Caki2 (cell line): ENCODE results near the gene GRID1. TPM values are rescaled to one million over a fixed set of nuclear protein-coding genes. Genes with fewer than 3 reads are reported as not detected.
A peak's percentile ranks its signal among the peaks of the same experiment; 100 is the strongest.
"Not testable (repeated sequence)": the region's sequence is repeated elsewhere in the genome, so short reads cannot be mapped to it uniquely, and the experiment has no call there.

Experiments
- DNase-seq: peaks from one replicate; pipeline ENCODE4 v3.0.0-alpha.2; 2015; ENCODE audit warnings: low read depth
- in situ Hi-C: cut with HindIII; loops from 2 replicates; pipeline ENCODE4 v1.10.0; 2016; ENCODE audit warnings: low sequenced_read_pairs, low pct_unique_long_range_greater_than_20kb, mixed read lengths
- total RNA-seq: library from RNA; depleted of rRNA; stranded (reverse); fragments of >200 nt; shearing (Covaris generic); gene quantifications from 2 replicates; pipeline ENCODE4 v1.2.3, GENCODE V29; 2014; ENCODE audit warnings: low replicate concordance

The GRID1 gene
- total RNA-seq, 1 experiment from 2014 or later = 2.6 TPM

GRCh38 chr10:86254526-86255174 lies 111.9 kb downstream of the GRID1 start:
- peak; percentile 25 for DNase-seq
- in situ Hi-C loops = no loop called here

- DNase-seq = no peak
- in situ Hi-C loops = no loop called here
These were observed 112.5 kb downstream of the GRID1 start for GRCh38 chr10:86254081-86254480.

DNA sequence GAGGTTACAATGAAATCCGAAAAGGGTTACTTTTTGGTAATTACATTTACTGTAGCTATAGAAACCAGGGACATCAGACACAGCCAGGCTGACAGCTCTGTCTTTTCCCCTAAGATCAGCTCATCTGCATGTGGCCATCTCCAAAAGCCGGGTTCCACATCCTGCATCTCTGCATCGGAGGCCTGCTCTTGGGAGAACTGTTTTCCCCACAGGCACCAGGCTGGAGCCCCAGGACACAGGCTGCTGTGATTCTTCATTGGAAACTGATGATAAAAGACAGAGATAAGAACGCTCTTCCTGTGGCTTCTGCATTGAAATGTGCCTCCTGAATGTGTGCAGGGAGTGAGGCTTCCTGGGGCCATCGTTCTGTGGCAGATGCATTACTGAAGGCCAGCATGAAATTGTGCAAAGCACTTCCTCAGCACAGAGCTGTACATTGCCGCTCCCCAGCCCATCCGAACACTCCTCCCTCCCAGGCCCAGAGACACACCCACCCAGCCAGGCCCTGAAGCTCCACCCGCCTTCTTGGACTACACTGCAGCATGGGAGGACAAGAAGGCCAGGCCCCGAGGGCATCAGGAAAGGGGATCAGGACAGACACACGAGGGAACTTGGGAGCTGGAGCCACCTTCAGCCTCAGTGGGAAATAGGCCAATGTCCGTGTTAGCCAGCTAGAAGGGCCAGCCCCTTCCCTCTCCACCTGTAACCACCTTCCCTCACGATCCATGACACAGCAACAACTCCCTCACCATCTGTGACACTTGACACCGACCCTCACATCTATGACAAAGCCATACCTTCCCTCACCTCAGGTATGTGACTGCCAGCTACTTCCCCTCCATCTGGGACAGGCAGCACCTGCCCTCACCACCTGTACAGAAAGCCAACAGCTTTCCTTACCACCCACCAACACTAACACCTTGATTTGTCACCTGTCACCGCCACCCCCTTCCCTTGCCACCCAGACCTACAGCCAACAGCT lies 113.2 kb downstream of the GRID1 start:
- in situ Hi-C loops = no loop called here
- peak; percentile 16 for DNase-seq

GRCh38 chr10:86252556-86252955 lies 114.0 kb downstream of the GRID1 start:
- no peak for DNase-seq
- in situ Hi-C loops = no loop called here

DNA sequence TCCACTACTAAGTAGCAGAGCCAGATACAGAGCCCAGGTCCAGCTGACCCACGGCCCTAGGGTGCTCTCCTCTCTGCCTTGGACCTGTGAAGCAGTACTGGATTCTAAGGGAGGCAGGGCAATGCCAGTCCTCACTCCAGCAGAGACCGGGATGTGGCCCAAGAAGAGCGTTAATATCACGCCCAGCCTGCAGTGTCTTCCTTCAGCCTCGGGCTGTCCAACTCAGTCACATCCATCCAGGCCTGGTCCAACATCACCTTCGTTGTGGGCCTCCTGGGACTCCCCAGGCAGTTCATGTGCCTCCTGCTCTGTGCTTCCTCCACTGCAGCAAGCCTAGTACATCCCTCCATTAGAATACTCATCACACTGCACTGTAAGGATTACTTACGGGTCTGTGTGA lies 114.5 kb downstream of the GRID1 start:
- in situ Hi-C loops = no loop called here
- DNase-seq = no peak

DNA sequence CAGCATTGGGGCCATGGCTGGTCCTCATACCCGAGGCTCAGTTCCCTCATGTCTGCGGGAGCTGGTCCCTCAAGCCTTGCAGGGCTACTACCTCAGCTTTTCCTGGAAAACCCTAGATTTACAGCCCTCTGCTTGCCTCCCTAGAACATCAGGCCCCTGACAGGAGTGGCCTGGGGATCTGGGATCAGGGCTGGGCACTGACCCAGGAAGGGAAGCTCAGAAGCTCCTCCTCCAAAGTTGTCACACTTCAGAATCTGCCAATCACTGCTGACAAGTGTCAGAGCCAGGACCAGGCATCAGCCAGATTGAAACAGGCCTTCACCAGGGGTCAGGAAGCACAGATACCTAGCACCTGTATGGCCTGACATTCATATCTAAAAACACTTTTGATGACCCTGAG lies 115.2 kb downstream of the GRID1 start:
- in situ Hi-C loops = no loop called here
- no peak for DNase-seq

DNA sequence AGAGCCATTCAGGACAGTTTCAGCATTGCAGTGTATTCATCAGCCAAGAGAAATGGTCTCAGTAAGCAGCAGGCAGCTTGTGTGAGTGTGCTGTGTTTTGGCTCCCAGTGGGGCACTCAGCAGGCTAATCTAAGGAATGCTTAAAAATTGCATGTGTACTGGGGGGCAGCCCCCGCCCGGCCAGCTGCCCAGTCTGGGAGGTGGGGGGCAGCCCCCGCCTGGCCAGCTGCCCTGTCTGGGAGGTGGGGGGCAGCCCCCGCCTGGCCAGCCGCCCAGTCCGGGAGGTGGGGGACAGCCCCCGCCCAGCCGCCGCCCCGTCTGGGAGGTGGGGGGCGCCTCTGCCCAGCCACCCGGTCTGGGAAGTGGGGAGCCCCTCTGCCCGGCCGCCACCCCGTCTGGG lies 116.2 kb downstream of the GRID1 start:
- in situ Hi-C loops = no loop called here
- DNase-seq = no peak

DNA sequence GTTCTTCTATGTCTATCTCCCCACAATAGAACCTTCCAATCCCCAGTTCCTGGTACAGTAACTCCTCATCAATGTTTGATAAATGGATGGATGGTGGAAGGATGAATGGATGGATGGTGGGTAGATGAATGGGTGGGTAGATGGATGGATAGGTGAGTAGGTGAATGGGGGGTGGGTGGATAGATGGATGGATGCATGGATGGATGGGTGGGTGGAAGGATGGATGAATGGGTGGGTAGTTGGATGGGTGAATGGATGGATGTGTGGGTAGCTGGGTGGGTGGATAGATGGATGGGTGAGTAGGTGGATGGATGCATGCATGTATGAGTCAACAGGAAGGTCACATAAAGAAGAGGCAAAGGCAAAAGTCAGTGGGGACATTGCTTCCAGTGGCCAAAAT lies 116.8 kb downstream of the GRID1 start:
- in situ Hi-C loops = no loop called here

DNA sequence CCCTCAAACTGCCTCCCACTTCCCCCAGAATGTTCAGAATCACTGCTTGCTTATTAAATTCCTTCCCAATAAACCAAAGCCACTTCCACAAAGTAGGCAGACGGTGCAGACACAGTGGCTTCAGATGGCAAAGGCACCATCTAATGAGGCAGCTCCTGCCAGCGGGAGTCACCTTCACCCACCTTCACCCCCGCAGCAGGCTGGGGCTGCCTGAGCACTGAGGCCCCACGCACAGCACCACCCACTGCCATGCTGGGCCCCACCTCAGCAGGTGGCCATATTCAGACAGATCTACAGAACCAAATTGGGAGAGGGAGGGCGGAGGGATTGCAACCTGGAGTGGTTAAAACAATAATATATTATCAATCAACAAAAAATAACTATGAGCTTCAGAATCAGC lies 118.5 kb downstream of the GRID1 start:
- no peak for DNase-seq

More for the DNA sequence above, 116.8 kb downstream of the GRID1 start:
- DNase-seq = no peak

DNA sequence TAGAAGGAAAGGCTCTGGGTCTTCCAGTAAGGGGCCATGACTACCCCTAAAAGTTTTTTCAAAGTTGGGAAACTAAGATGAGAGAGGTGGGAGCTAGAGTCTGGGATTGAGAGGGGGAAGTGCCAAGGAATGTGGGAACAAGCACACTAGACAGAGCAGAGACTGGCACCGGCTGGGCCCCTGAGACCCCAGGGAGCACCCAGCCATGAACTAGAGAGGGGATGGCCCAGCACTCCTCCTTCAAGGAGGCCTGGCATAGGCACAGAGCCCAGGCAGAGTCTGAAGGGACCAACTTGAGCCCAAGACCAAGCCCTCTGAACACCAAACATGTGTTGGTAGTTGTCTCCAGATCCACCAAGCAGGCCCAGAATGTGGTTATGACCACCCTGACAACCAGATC lies 119.0 kb downstream of the GRID1 start:
- in situ Hi-C loops = no loop called here
- DNase-seq = no peak

More for the DNA sequence above, 118.5 kb downstream of the GRID1 start:
- in situ Hi-C loops = no loop called here

DNA sequence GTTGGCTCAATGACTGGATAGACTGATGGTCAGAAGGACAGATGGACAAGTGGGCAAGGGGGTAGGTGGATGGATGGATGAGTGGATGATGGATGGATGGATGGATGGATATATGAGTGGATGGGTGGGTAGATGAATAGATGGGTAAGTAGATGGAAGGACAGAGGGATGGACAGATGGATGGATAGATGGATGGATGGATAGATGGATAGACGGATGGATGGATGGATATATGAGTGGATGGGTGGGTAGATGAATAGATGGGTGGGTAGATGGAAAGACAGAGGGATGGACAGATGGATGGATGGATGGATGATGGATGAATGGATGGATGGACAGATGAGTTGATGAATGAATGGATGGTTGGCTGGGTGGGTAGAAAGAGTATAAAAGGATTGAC lies 119.5 kb downstream of the GRID1 start:
- in situ Hi-C loops = no loop called here
- no peak for DNase-seq

DNA sequence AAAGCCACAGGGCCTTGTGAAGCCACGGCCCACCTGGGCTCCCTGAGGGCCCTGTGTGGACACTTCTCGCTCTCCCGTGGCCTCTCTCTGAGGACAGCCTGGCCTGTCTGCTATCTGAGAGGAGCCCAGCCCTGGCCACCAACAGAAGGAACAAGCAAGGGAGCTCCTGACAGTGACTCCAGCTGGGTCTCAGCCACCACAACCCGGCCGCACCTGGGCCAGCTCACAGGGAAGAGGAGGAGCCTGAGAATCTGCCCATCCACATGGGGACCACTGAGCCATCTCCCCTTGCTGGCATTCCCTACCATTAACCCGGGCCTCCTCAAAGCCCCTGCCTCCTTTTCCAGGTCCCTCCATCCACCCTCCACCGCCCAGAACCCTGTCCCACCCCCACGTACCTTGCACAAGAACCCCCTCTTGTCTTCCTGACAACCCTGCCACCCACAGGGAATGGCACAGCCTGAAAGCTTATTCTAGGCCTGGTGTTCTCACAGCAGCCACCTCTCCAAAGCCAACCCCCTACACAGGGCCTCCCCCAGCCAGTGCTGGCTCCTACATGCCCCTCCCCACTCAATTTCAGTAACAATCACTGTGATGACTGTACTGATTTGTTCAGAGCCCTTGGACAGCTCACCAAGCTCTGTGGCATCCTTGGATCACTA lies 120.2 kb downstream of the GRID1 start:
- in situ Hi-C loops = no loop called here

DNA sequence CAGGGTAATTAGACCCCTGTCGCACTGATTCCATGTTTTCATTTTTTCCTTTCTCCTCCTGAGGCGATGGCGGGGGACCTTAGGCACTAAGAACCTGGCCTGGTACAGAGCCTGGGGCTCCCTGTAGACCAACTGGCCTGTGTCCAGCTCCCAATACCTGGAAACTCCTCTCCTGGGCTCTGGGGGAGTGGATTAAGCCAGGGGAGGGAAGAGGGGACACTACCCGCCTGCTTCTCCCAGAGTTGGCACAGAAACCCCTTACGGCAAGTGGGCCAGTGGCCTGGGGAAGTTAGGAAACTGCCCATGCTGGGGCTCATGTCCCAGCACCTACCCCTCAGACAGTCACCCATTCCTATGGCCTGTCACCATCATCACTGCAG lies 121.6 kb downstream of the GRID1 start:
- no peak for DNase-seq
- in situ Hi-C loops = no loop called here

More for the DNA sequence above, 120.2 kb downstream of the GRID1 start:
- DNase-seq = no peak

DNA sequence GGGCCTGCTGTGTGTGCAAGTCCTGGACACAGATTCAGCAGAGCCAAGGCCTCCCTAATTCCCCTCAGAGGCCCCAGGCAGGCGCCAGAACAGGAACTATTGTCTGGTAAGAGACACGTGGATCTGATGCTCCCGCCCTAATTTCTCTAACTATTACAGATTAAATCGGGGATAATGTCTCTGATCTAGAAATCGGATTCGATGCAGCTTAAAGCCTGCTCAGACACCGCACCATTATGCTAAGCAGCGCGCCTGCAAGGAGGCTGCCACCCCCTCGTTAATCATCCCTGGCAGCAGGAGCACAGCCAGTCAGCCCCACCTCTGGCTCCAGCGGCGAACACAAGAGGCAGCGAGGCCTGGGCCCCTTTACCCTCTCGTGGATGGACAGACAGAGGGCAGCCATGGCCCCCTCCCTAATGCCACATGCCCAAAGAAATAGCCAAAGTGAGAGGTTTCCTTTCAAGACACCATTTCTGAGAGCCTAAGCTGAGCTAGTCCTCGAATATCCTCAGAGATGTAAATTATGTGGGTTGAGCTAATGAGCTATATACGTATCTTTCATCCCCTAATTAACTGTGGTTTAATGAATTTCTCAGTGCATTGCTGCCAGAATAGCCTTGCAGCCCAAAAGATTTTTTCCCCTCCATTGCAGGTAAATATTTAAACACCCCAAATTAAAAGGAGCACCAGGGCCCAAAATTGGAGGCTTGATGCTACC lies 122.1 kb downstream of the GRID1 start:
- in situ Hi-C loops = no loop called here
- no peak for DNase-seq

DNA sequence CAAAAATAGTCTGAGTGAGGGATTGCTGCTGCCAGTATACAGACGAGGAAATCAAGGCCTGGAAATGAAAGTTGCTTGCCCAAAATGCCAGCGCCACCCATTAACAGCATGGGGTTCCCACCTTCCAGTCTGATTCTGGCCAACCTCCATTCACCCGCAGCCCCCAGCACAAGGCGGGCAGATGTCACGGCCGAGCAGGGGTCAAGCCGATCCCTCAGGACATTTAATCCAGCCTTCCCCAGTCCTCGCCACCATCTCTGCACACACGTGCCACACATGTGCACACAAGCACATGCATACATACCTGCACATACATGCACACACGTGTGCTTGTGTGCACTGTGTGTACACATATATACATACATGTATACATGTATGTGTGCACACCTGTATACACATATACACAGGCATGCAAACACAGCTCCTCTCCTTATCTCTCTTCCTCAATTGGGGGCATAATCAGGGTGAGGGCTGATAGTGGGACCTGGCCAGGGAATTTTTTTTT lies 122.9 kb downstream of the GRID1 start:
- DNase-seq = no peak
- in situ Hi-C loops = no loop called here

DNA sequence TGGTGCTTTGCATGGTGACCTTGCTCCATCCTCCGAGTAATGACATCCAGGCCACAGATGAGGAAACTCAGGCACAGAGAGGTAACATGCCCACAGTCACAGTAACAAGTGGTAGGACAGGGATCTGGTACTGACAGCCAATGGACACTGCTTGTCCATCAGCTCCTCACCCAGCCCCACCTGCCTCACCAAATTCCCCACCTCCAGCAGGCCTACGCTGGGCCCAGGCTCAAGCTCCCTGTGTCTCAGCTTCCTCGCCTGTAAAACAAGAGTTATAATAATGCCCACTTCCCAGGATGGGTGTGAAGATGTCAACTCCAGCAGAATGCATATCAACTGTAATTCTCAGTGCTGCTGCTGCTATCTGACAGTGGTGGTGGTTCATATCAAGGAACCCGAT lies 123.8 kb downstream of the GRID1 start:
- no peak for DNase-seq
- in situ Hi-C loops = no loop called here

GRCh38 chr10:86238089-86238488 lies 128.5 kb downstream of the GRID1 start:
- DNase-seq, in situ Hi-C loops: not testable (repeated sequence)

DNA sequence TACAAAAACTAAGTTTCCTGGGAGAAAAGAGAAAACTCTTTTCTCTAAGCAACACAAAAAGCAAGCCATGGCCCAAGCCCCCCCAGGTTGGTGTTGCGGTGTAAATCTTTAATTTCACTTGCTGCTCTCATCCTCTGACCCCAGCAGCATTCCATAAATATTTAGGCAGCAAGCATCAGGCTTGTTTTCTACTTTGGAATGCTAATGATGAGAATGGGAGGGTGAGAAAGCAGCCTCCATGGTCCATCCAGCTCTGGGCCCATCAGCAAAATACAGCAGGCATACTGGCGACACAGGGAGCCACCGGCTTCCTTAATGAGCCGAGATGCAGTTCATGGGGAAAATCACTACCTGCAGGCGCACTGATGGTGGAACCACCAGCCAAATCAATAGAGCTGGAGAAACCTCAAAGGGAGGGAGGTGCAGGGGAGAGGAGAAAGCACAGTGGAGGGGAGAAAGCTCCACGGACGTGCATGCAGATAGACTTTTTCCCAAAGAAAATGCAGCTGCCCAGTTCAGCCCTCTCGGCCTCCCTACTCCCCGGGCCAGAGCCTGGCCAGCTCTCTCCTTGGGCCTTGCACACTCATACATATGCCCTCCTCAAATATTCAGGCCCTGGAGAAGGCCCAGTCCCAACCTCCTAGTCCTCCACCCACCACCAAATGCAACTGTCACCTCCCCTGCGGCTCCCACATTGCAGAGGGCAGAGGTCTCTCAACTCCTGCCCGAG lies 131.9 kb downstream of the GRID1 start:
- no peak for DNase-seq
- in situ Hi-C loops = no loop called here
